AG08395 (cell line): ENCODE measurements around the gene SIX6.
"Not testable (repeated sequence)": the region's sequence is repeated elsewhere in the genome, so short reads cannot be mapped to it uniquely, and the experiment has no call there.

Source experiments
- DNase-seq: peaks from one replicate; pipeline ENCODE4 v3.0.0; 2012; ENCODE audit warnings: mixed read lengths, low spot score

SIX6 gene

DNA sequence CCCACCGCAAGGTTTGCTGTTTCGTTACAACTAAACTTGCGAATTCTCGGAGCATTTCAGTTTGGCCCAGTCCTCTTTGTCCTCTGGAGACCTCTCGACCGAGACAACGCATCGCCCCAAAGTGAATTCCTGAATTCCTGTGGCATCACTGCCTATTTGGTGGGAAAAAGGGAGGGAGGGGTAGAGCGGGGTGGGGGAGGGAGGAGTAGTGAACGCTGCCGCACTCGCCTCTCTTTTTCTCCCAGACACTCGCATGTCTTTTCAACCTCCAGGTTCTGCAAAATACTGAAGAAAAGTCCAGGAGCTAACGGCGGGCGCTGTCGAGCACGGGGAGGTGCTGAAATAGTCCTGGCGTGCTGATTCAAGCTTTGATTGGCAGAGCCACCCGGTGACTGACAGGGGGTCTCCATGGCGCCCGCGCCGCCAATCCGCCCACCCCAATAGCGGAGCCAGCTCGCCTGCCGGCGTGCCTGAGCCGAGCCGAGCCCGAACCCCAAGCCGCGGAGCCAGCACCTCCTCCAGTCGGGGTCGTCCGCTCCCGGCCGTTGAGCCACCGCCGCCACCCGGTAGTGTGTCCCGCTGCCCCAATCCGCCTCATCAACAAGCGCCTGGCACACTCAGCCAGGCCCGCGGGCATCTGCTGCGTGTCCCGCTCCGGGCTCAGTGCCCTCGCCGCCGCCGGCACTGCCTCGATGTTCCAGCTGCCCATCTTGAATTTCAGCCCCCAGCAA, at the start of gene SIX6:
Gene SIX6, plus strand, starts transcription at position 440 of the 731 bp plus-strand sequence. Its CDS starts 253 bp downstream, at position 693.
- peak; percentile 11 for DNase-seq

- not testable (repeated sequence) for DNase-seq
Observed at GRCh38 chr14:60480248-60480647, 28.7 kb upstream of the SIX6 start.

GRCh38 chr14:60482743-60483142, 26.2 kb upstream of the SIX6 start:
- DNase-seq = no peak

GRCh38 chr14:60485057-60485597, 23.8 kb upstream of the SIX6 start:
- DNase-seq = no peak

- DNase-seq = no peak
Observed at GRCh38 chr14:60485598-60486251, 23.2 kb upstream of the SIX6 start, which contains the start of gene C14orf39. Gene C14orf39 (minus strand): TSS chr14:60486063. CDS start chr14:60485078, 985 bp downstream.

DNA sequence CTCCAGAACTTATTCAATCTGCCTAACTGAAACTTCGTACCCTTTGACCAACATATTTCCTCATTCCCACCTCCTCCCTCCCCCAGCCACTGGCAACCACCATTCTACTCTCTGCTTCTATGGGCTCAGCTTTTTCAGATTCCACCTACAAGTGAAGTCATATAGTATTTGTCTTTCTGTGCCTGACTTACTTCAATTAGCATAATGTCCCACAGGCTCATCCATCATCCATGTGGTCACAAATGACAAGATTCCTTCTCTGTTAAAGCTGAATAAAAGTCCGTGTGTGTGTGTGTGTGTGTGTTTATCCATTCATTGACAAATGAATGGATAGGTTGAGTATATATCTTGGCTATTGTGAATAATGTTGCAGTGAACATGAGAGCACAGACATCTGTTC, 21.7 kb upstream of the SIX6 start:
- no peak for DNase-seq

DNA sequence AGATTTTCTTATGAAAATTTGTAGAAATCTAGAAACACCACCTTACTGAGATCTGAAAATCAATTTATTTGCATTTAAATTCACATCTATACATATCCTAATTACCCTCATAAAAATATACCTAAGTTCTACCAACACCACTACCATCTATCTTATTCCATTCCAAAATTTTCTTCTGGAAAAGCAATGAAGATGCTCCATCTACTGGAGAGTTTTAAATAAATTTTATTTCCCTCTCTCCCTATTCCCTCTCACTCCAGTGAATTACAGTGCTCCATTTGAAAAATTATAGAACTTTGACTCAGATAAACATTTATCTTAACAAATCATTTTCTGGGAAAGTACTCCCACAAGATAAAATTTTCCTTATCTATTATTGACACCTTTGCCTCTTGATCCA, 20.8 kb upstream of the SIX6 start:
- no peak for DNase-seq

DNA sequence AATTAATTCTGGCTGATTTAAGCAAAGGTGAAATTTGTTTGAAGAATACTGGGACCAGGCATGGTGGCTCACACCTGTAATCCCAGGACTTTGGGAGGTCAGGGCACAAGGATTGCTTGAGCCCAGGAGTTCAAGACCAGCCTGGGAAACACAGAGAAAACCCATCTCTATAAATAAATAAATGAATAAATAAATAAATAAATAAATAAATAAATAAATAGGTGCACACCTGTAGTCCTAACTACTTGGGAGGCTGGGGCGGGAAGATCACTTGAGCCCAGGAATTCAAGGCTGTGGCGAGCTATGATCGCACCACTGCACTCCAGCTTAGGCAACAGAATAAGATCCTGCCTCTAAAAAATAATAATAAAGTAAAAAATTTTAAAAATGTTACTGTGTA, 18.7 kb upstream of the SIX6 start:
- DNase-seq = no peak

- no peak for DNase-seq
Observed at GRCh38 chr14:60495946-60496345, 13.0 kb upstream of the SIX6 start.

DNA sequence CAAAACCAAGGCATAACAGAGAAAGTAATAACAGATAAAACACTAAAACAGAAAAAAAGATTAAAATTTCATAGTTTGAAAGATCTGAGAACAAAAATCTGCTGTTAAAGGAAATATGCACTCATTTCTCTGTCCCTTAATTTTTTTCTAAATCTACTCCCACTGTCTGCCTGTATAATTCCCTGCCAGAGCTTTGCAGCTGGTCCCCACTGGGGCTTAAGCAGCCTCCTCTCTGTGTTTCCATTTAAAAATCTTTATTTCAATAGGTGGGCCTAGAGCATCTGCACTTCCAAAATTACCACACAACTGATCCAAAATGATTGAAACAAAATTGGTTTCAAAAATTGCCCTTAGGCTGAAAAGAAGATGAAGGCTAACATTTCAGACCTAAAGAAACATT, 6.4 kb upstream of the SIX6 start:
- DNase-seq = no peak

DNA sequence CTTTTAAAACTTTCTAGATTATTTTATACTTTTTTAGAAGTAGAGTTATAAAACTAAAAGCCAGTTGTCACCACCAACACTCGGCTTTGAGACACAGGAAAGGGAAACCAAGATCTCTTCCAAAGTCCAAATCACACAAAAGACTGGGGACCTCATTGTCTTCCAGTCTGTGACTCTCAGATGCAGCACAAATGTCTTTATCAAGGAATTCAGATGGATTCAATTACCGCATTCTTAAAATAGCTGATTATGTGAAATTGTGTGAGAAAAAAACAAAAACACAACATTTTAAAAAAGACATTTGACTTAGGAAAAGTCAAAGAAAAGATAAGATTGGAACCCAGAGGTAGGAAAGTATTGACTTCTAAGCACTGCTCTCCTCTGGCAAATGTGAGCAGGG, 3.5 kb upstream of the SIX6 start:
- DNase-seq = no peak

GRCh38 chr14:60506010-60506409, 2.9 kb upstream of the SIX6 start:
- no peak for DNase-seq

GRCh38 chr14:60506462-60506984, 2.4 kb upstream of the SIX6 start:
- DNase-seq = no peak

DNA sequence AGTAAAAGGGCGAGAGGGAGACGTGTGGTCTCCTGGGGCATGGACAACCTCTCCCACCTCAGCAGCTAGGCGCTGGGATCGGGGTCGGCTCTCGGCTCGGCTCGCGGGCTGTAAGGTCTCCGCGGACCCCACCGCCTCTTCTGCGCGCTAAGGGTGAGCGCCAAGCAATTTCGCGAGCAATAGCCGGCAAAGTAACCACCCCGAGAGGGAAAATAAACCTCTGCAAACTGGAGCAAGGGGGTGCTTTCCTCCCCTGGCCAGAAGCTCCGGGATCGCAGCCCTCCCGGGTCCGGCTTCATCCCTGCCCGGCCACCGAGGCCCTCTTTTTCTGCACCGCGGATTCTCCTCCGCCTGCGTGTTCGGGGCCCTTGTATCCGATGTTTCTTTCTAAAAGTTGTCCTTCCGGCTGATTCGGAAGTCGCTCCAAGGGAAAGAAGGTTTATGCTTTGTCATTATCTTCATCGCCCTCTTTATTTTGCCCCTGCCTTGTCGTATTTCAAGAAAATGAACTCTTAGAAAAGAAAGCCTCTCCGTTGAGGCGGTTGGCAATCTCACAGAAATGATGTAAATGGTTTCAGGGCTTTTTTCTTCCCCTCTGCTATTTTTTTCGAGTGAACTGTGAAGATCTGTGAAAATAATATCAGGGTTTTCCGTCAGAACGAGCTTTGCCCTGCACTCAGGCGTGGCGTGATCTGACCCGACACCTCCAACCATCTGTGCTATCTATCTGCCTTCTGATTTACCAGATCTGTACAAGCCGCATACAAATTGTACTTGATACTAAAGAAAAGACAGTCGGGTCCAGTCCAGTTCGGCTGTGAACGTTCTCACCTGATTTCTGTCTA, 1.7 kb upstream of the SIX6 start:
- DNase-seq = no peak

DNA sequence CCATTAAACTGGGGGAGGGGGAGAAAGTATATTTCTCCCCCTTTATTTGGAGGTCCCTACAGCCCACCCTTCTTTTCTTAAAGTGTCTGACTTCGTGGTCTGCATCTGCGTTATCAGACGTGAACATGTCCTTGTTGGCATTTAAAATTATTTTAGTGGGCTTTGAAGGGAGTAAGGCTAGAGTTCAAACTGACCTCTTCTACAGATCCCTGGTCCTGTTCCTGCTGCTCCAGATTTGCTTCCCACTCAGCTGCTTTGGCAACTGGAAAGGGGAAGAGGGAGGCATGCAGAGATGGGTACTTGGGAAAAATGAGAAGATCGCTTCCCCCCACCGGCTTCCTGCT, 611 bp upstream of the SIX6 start:
- DNase-seq = no peak

GRCh38 chr14:60509438-60510253, 700 bp downstream of the SIX6 start:
- DNase-seq = no peak

DNA sequence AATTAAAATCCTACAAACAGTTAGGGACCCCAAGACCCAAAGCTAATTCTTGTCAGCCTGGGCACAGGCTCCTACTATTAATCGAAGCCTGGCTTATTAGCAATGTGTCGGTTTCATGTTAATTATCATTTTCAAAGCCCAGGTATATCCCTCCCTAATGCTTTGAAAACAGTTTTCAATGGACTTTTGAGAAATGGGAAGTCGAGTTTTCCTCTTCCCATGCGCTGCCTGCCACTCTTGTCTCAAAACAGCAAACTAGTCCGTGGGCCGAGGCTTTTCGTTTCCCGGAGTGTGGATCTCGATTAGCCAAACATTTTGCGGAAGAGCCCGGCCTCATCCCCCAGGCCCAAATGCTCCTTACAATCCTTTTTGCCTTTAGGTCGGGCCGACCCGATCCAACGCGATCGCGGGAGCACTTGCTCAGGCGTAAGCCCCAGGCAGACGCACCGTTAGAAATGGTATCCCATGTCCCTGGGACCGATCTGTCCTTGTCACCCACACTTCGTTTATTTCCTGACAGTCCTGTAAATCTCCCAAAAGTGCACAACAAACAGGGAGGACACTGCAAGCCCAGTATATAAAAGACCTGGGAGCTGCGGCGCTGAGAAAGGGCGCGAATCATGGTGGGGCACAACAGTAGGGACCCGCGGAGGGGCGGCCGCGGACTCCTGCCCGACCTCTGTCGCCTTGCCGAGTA, 1.5 kb downstream of the SIX6 start:
- DNase-seq = no peak

DNA sequence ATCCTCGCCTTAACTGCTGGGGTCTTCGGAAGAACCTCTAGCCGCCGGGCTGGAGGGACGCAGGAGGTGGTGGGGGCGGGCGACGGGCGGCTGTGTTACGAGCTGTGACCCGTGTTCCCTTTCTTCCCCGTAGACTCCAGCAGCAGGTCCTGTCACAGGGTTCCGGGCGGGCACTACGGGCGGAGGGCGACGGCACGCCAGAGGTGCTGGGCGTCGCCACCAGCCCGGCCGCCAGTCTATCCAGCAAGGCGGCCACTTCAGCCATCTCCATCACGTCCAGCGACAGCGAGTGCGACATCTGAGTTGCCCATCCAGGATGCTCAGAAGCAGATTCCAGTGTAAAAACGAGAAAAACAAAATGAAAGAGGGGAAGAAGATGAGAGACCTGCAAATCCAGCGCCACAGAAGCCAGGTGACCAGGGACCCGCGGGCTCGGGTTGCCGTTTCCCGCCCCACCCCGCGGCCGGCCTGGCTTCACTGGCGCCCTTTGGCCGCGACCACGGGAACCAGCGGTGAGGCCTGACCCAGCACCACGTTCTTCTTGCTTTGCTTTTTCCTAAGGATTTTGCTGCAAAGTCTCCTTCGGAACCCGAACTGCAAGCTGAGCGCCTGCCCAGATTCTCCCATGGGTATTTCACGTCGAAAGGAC, 2.1 kb downstream of the SIX6 start:
- DNase-seq = no peak

DNA sequence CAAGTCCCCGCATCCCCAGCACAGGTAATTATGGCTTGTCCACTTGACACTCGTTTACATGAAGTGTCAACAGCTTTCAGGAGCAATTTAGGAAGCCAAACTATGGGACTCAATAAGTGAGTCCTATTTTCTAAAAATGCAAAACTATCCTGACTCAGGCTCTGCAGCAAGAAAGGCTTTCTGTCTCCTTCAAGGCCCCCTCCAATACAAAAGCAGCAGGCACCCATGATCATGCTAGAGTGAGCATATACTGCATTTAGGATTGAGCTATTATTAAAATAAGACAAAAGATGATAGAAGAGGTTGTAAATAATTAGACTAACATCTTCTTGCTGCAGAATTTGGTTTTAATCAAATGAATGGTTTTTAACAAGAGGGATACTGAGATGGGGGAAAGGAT, 3.2 kb downstream of the SIX6 start:
- no peak for DNase-seq

GRCh38 chr14:60512973-60513571, 4.1 kb downstream of the SIX6 start:
- DNase-seq = no peak
